Astrocyte of the spinal cord (primary cell): Measurements from ENCODE around the gene HOXB9.

Source experiments
- DNase-seq: peaks from one replicate; pipeline ENCODE4 v3.0.0; 2011; ENCODE audit warnings: low read depth, low spot score
- H3K4me3 ChIP-seq: 2 replicates; pipeline ENCODE4 v1.5.1; 2011; ENCODE audit warnings: low read depth, mild to moderate bottlenecking, low read length, moderate library complexity
- in situ Hi-C: cut with HindIII; loops from 2 replicates; pipeline ENCODE4 v1.10.0; 2017; ENCODE audit warnings: low sequenced_read_pairs
- TF ChIP-seq, protein P1 (sequence below): IDR thresholded peaks from 2 replicates; pipeline ENCODE4 v1.5.1; 2012; ENCODE audit warnings: low read depth, mild to moderate bottlenecking, low read length, inconsistent platforms

HOXB9 gene

DNA sequence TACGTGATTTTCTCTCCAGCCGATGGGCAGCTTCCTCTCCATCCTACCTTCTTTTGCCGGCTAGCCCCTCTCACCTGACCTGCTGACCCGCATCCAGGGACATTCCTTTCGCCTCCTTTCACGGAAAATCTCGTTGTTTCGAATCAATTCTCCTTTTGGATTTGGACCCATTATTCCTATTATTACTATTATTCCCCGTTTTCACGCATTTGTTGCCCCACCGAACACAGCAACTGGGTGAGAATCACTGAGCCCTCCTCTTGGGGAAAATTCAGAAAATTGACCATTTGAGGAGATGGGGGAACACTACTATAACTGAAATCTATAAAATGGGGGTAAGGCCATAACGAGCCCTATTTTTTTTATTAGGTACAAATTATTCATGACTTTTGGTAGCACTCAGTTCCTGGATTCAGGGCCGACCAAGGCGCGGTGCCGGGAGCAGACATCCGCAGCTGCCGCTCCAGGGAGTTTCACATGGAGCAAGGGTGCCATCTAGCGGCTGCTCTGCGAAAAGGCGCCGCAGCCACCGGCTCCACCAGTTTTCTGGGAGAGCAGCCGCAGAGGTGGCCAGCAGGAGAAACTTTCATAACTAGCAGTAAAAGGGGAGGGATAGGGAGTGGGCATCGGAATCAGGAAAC, 7.8 kb downstream of the HOXB9 start:
- DNase-seq, result peak; percentile 91
- in situ Hi-C loops, result no loop called here
- TF ChIP-seq, protein P1, sequence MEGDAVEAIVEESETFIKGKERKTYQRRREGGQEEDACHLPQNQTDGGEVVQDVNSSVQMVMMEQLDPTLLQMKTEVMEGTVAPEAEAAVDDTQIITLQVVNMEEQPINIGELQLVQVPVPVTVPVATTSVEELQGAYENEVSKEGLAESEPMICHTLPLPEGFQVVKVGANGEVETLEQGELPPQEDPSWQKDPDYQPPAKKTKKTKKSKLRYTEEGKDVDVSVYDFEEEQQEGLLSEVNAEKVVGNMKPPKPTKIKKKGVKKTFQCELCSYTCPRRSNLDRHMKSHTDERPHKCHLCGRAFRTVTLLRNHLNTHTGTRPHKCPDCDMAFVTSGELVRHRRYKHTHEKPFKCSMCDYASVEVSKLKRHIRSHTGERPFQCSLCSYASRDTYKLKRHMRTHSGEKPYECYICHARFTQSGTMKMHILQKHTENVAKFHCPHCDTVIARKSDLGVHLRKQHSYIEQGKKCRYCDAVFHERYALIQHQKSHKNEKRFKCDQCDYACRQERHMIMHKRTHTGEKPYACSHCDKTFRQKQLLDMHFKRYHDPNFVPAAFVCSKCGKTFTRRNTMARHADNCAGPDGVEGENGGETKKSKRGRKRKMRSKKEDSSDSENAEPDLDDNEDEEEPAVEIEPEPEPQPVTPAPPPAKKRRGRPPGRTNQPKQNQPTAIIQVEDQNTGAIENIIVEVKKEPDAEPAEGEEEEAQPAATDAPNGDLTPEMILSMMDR, result peak; percentile 93
- H3K4me3 ChIP-seq, result peak overlapping the region; percentile 74

DNA sequence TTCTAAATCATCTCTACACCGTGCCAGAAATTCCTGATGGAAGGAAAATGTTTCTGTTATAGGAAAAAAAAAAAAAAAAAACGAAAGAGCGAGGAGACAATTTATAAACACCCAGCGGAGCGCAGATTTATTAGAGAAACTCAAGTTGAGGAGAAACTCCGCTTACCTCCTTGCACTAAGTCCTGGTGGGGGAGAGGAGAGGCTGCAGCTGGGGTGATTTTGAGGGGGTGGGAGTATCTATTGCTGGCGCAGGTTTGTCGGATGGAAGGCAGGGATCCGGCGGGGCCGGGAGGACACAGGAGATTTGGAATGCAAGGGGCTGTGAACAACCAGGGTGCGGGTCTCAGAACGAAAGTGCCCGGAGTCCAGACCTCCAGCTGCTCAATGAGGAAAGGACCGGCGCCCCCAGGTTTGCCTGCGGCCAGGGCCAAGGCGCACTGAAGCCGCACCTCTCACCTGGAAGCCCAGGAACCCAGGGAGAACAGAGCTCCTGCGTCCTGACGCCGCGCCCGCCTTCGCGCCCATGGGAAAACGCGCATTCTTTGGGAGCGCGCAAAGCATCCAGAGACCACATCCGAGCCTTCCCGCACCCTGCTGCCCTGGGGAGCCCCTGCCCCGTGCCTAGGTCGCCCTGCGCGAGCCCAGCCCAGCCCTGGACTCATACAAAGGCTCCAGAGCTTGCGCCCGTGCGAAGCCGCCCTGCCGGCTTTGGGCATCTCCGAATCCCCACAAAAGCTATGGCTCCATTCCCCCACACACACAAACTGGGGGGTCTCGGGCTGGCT, 8.5 kb downstream of the HOXB9 start:
- peak overlapping the region; percentile 74 for H3K4me3 ChIP-seq
- in situ Hi-C loops, result no loop called here
- TF ChIP-seq, protein P1, result no peak
- DNase-seq, result peak; percentile 24

DNA sequence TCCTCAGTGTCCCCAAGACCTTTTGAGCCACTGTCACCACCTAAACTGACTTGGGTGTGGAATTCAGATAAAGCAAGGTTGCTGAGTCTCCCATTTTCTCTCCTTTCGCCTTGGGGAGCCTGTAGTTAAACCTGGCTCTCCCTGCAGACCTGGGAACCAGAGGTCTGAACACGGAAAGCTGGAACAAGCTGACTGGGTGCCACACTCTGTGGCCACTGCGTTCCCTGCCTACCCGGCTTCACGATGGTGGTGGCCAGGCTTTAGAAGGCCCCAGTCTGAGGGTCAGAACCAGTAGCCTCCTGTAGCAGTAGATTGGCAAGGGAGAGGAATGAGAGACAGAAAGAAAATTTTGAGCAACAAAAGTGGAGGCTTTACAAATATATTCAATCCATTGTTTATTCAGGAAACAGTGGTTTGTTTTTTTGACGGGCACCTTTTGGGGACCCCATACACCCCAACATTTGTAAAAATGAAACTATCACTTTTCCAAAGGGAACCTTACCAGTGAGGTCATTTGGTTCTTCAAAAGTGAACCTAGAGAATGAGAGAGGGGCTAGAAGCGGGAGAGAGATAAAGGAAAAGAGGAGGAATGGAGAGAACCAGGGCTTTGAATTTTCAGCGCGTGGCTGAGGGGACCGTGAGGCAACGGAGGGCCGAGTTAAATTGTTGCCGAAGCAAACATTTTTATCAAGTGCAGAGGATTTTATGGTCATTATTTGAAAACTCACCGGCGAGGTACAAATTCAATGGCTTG, 9.3 kb downstream of the HOXB9 start:
- in situ Hi-C loops, result no loop called here
- peak overlapping the region; percentile 74 for H3K4me3 ChIP-seq
- peak; percentile 38 for DNase-seq
- TF ChIP-seq, protein P1, result no peak

DNA sequence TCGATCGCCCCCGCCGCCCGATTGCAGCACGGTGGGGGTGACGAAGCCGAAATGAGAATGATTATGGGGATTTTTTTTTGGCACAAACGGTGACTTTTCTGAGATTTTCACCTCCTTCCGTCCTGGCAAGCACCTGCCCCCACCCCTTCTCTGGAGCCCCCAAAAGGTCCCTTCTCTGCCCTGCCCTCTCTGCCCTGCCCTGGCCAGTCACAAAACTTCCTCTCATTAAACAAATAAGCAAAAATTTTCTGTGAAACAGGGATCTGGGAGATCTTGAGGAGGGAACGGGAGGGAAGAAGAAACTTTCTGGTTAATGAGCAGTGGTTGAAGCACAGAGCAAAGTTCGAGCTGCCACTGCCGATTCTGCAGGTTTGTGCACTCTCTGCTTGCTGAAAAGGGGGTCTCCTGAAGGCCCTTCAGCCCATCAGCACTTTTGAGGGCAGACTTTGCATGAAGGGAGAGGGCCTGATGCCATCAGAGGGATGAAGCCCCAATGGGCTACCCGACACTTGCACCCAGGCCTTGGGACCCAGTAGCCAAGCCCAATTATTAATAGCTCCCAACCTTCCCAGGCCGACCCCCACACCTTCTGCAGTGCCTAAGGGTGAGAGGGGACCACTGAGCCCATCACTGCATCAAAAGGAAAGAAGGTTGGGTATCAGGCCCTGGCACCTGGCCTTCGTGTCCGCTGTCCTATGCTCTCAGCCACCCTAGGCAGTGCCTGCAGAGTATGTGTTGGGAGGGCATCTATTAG, 10.0 kb downstream of the HOXB9 start:
- TF ChIP-seq, protein P1, result no peak
- in situ Hi-C loops, result no loop called here
- peak overlapping the region; percentile 75 for H3K4me3 ChIP-seq
- peak; percentile 50 for DNase-seq

DNA sequence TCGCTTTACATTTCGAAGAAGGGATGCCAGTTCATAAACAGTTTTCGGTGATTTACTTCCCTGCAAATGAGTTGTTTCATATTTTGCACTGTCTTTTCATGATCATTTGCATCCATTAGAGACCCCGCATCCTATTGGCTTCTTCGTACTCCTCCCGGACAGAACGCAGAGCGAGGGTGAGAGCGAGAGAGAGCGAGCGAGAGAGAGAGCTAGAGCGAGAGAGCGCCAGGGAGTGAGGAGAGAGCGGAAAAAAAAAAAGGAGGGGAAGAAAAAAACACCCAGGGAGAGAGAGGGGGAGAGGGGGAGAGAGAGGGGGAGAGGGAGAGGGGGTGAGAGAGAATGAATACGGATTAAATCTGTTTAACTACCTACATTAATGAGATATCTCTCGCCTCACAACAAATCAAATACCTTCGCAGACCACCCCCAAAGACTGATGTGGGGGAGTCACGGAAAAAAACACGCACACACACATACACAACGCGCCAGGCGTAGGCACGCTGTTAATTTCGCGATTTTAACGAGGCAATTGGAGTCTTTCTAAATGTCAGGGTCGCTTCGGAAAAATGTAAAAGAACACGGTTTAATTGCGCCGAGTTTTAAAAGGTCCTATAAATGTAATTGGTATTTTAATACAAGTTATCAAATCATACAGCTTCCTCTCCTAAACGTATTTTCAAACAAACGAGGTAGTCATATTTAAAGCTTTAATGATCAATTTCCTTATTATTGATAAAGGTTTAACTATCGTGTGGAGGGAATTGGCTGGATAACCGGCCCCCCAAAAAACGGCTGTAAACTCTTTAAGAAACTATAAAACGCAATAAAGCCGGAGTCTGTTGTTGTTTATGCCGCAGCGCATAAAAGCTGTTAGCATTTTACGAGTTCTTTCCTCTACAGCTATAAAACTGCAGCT, 10.9 kb downstream of the HOXB9 start, which contains the start of gene HOXB8:
Gene HOXB8, minus strand, starts transcription at position 246 of the 916 bp plus-strand sequence. CDS start 588 bp downstream, outside the sequence.
- H3K4me3 ChIP-seq, result peak within 1 kb of the TSS; percentile 75
- TF ChIP-seq, protein P1, result no peak
- DNase-seq, result peak; percentile 86
- in situ Hi-C loops, result no loop called here
